Fibroblast of lung (primary cell): Measurements from ENCODE around the gene LIMK1. TPM values are rescaled to one million over a fixed set of nuclear protein-coding genes. Genes with fewer than 3 reads are reported as not detected.

Experiments
- DNase-seq, 2 donors: peaks; one replicate each; pipeline versions ENCODE4 v3.0.0 to v3.0.0-alpha.2; 2010; ENCODE audit warnings: low read depth in 2 of 2
- H2AFZ ChIP-seq: 2 replicates; pipeline ENCODE4 v1.5.1; 2012; ENCODE audit warnings: low read length, control low read depth, inconsistent platforms
- H3K27ac ChIP-seq: 2 replicates; pipeline ENCODE4 v1.5.1; 2011; ENCODE audit warnings: low read length, control low read depth; ENCODE audit not compliant: insufficient read depth
- H3K27me3 ChIP-seq: 2 replicates; pipeline ENCODE4 v1.5.1; 2011; ENCODE audit warnings: mild to moderate bottlenecking, low read length; ENCODE audit not compliant: control insufficient read depth, insufficient read depth
- H3K36me3 ChIP-seq: 2 replicates; pipeline ENCODE4 v1.5.1; 2011; ENCODE audit warnings: low read length; ENCODE audit not compliant: control insufficient read depth, insufficient read depth
- H3K4me1 ChIP-seq: 2 replicates; pipeline ENCODE4 v1.5.1; 2011; ENCODE audit warnings: low read length; ENCODE audit not compliant: control insufficient read depth, insufficient read depth; ENCODE audit errors: extremely low read depth
- H3K4me2 ChIP-seq: 2 replicates; pipeline ENCODE4 v1.5.1; 2011; ENCODE audit warnings: low read length, control low read depth; ENCODE audit not compliant: insufficient read depth; ENCODE audit errors: extremely low read depth
- H3K4me3 ChIP-seq, 4 experiments: fragments of 200-600 bp in 1 of 4; sonication (generic) in 1 of 4; replicated peaks in 1 of 4; 2 replicates each; pipeline ENCODE4 v1.5.1; 2011 to 2016; ENCODE audit warnings: low read length in 4 of 4, low read depth in 3 of 4, mild to moderate bottlenecking in 3 of 4, control low read depth in 2 of 4, inconsistent platforms in 1 of 4, mixed read lengths in 1 of 4; ENCODE audit not compliant: insufficient read depth in 1 of 4; ENCODE audit errors: control extremely low read depth in 1 of 4
- H3K79me2 ChIP-seq: 2 replicates; pipeline ENCODE4 v1.5.1; 2012; ENCODE audit warnings: mild to moderate bottlenecking, low read length, inconsistent platforms; ENCODE audit not compliant: control insufficient read depth, insufficient read depth
- H3K9ac ChIP-seq: 2 replicates; pipeline ENCODE4 v1.5.1; 2011; ENCODE audit warnings: mild to moderate bottlenecking, low read length, control low read depth; ENCODE audit not compliant: insufficient read depth
- H3K9me3 ChIP-seq: 2 replicates; pipeline ENCODE4 v1.5.1; 2012; ENCODE audit warnings: low read depth, low read length; ENCODE audit not compliant: control insufficient read depth, insufficient read depth
- H4K20me1 ChIP-seq: 2 replicates; pipeline ENCODE4 v1.5.1; 2011; ENCODE audit warnings: low read length; ENCODE audit not compliant: control insufficient read depth, insufficient read depth; ENCODE audit errors: extremely low read depth
- CTCF ChIP-seq, 2 donors: IDR thresholded peaks in 1 of 2; conservative IDR thresholded peaks in 1 of 2; 1 replicate in 1 of 2; 2 replicates in 1 of 2; pipeline ENCODE4 v1.5.1; 2011 to 2012; ENCODE audit warnings: low read length in 2 of 2, control low read depth in 1 of 2, inconsistent platforms in 1 of 2, low read depth in 1 of 2, mild to moderate bottlenecking in 1 of 2
- EZH2 ChIP-seq: IDR thresholded peaks from 2 replicates; pipeline ENCODE4 v1.5.1; 2012; ENCODE audit warnings: low read length, control low read depth, mild to moderate bottlenecking; ENCODE audit errors: missing control alignments
- polyA plus RNA-seq, 2 donors: library from polyadenylated mRNA; depleted of rRNA in 1 of 2; stranded (reverse) in 1 of 2; unstranded in 1 of 2; fragments of >200 nt; gene quantifications; 2 replicates each; pipeline ENCODE4 v1.2.1, GENCODE V29; 2011 to 2012; ENCODE audit warnings: missing spikeins in 1 of 2
- total RNA-seq: library from RNA; depleted of rRNA; stranded (reverse); fragments of >200 nt; gene quantifications from 2 replicates; pipeline ENCODE4 v1.2.1, GENCODE V29; 2014

The LIMK1 gene
- total and polyA plus RNA-seq, 2 donors (not counting 1 experiment from before 2014, with no cell fraction given): 22.5 TPM

GRCh38 chr7:74057987-74058386 is 25.6 kb upstream of the LIMK1 start:
- no peak for DNase-seq

GRCh38 chr7:74058486-74058885 is 25.1 kb upstream of the LIMK1 start:
- Histone ChIP-seq H3K9me3 (no peaks in the 10 kb centered on the region), H3K79me2 (no peaks in the 10 kb centered on the region), H4K20me1 (no peaks in the 10 kb centered on the region), H3K4me3 (no peak overlapping the region), H3K27ac (no peak overlapping the region), H3K27me3 (no peaks in the 10 kb centered on the region), H3K4me2 (no peak overlapping the region), H3K4me1 (peaks cover 4% of the 10 kb centered on the region), H2AFZ (no peak overlapping the region), H3K9ac (no peak overlapping the region), H3K36me3 (no peaks in the 10 kb centered on the region)
- TF ChIP-seq CTCF (conservative IDR thresholded peaks at IDR 0.05 in 1 of 2, IDR thresholded peaks at IDR 0.05 in 1 of 2; ENCODE audit: low read depth in 1 of 2, low read length in 2 of 2) (no peak), EZH2 (no peak)
- no peak for DNase-seq

More at GRCh38 chr7:74057987-74058386, 25.6 kb upstream of the LIMK1 start:
- Histone ChIP-seq H3K4me2 (no peak overlapping the region), H3K4me1 (peaks cover 4% of the 10 kb centered on the region), H3K9ac (no peak overlapping the region), H3K79me2 (no peaks in the 10 kb centered on the region), H3K36me3 (no peaks in the 10 kb centered on the region), H3K9me3 (no peaks in the 10 kb centered on the region), H3K27ac (no peak overlapping the region), H4K20me1 (no peaks in the 10 kb centered on the region), H3K4me3 (no peak overlapping the region), H2AFZ (no peak overlapping the region), H3K27me3 (no peaks in the 10 kb centered on the region)
- no peak for TF ChIP-seq EZH2
- TF ChIP-seq CTCF (conservative IDR thresholded peaks at IDR 0.05 in 1 of 2, IDR thresholded peaks at IDR 0.05 in 1 of 2; ENCODE audit: low read depth in 1 of 2, low read length in 2 of 2): no peak

GRCh38 chr7:74059037-74059436 is 24.6 kb upstream of the LIMK1 start:
- DNase-seq: no peak
- peaks cover 4% of the 10 kb centered on the region for H3K4me1 ChIP-seq
- H2AFZ ChIP-seq: no peak overlapping the region
- no peak overlapping the region for H3K9ac ChIP-seq
- H4K20me1 ChIP-seq: no peaks in the 10 kb centered on the region
- H3K36me3 ChIP-seq: no peaks in the 10 kb centered on the region
- no peak overlapping the region for H3K27ac ChIP-seq
- H3K27me3 ChIP-seq: no peaks in the 10 kb centered on the region
- H3K4me3 ChIP-seq: no peak overlapping the region
- TF ChIP-seq EZH2 (no peak), CTCF (conservative IDR thresholded peaks at IDR 0.05 in 1 of 2, IDR thresholded peaks at IDR 0.05 in 1 of 2; ENCODE audit: low read depth in 1 of 2, low read length in 2 of 2) (no peak)
- H3K79me2 ChIP-seq: no peaks in the 10 kb centered on the region
- no peak overlapping the region for H3K4me2 ChIP-seq
- no peaks in the 10 kb centered on the region for H3K9me3 ChIP-seq
